IMR-90 (cell line): ENCODE results near the gene ADAMTSL2. TPM values are rescaled to one million over a fixed set of nuclear protein-coding genes. Genes with fewer than 3 reads are reported as not detected.

Experiments used
- ATAC-seq: fragments of 200-7000 bp; cut with Tn5 transposase; 2 replicates; pipeline ENCODE4 v1.9.1; 2020; ENCODE audit warnings: low read depth, mild to moderate bottlenecking, moderate library complexity
- BruUV-seq: library from RNA; stranded (reverse); fragments of 400-500 nt; replicated peaks from 2 replicates; lab custom pipeline; 2021; lab: Mats Ljungman, UMichigan
- CTCF ChIA-PET: fragments of 300-600 bp; formaldehyde crosslinking; extraction: SDS; loops from one replicate; lab custom pipeline; 2021; ENCODE audit warnings: antibody characterized with exemption; lab: Yijun Ruan, JAX
- POLR2A ChIA-PET: fragments of 300-600 bp; sonication (Branson Sonifier 250); formaldehyde crosslinking; loops from one replicate; lab custom pipeline; 2022; ENCODE audit warnings: antibody characterized with exemption; ENCODE audit not compliant: unreplicated experiment; lab: Charles Lee
- DNase-seq: peaks from one replicate; pipeline ENCODE4 v3.0.0; 2013
- H2AFZ ChIP-seq: replicated peaks from 2 replicates; pipeline ENCODE3; 2013; ENCODE audit warnings: low read length, mild to moderate bottlenecking; ENCODE audit not compliant: poor library complexity
- H2AK5ac ChIP-seq: 2 replicates; pipeline ENCODE4 v1.6.1; 2013; ENCODE audit warnings: low read depth, low read length, inconsistent platforms
- H2AK9ac ChIP-seq: replicated peaks from 2 replicates; pipeline ENCODE3; 2013; ENCODE audit warnings: mild to moderate bottlenecking, low read depth, low read length, moderate library complexity; ENCODE audit not compliant: poor library complexity
- H2BK120ac ChIP-seq: 2 replicates; pipeline ENCODE4 v1.6.1; 2013; ENCODE audit warnings: low read depth, low read length, inconsistent platforms
- H2BK15ac ChIP-seq: 3 replicates; pipeline ENCODE4 v1.6.1; 2013; ENCODE audit warnings: low read depth, low read length, inconsistent platforms
- H2BK20ac ChIP-seq: 2 replicates; pipeline ENCODE4 v1.6.1; 2013; ENCODE audit warnings: low read depth, mild to moderate bottlenecking, inconsistent platforms, low read length, moderate library complexity
- H2BK5ac ChIP-seq: 2 replicates; pipeline ENCODE4 v1.6.1; 2013; ENCODE audit warnings: mild to moderate bottlenecking, low read depth, low read length, inconsistent platforms; ENCODE audit not compliant: poor library complexity, severe bottlenecking
- H3K14ac ChIP-seq: replicated peaks from 2 replicates; pipeline ENCODE4 v1.6.1; 2013; ENCODE audit warnings: low read depth, low read length, inconsistent platforms
- H3K18ac ChIP-seq: 2 replicates; pipeline ENCODE4 v1.6.1; 2013; ENCODE audit warnings: low read depth, low read length, control low read depth
- H3K23ac ChIP-seq: 2 replicates; pipeline ENCODE4 v1.6.1; 2013; ENCODE audit warnings: low read depth, low read length, inconsistent platforms
- H3K27ac ChIP-seq: 2 replicates; pipeline ENCODE4 v1.5.1; 2013; ENCODE audit warnings: mild to moderate bottlenecking, control low read depth, low read length; ENCODE audit not compliant: insufficient read depth
- H3K27me3 ChIP-seq: 2 replicates; pipeline ENCODE4 v1.6.1; 2013; ENCODE audit warnings: low read length; ENCODE audit not compliant: control insufficient read depth, insufficient read depth
- H3K36me3 ChIP-seq: 2 replicates; pipeline ENCODE4 v1.6.1; 2013; ENCODE audit warnings: low read length, mixed read lengths; ENCODE audit not compliant: control insufficient read depth, insufficient read depth
- H3K4ac ChIP-seq: 2 replicates; pipeline ENCODE4 v1.6.1; 2013; ENCODE audit warnings: low read depth, low read length, inconsistent platforms
- H3K4me1 ChIP-seq: 2 replicates; pipeline ENCODE4 v1.6.1; 2013; ENCODE audit warnings: low read length, mixed read lengths; ENCODE audit not compliant: control insufficient read depth, insufficient read depth
- H3K4me2 ChIP-seq: 2 replicates; pipeline ENCODE4 v1.6.1; 2013; ENCODE audit warnings: low read depth, mild to moderate bottlenecking, control low read depth, low read length, moderate library complexity
- H3K4me3 ChIP-seq: 2 replicates; pipeline ENCODE4 v1.5.1; 2013; ENCODE audit warnings: low read depth, mild to moderate bottlenecking, control low read depth, low read length, moderate library complexity; ENCODE audit not compliant: insufficient read depth
- H3K56ac ChIP-seq: 2 replicates; pipeline ENCODE4 v1.6.1; 2013; ENCODE audit warnings: low read length, inconsistent platforms; ENCODE audit not compliant: insufficient read depth; ENCODE audit errors: extremely low read depth
- H3K79me1 ChIP-seq, 2 experiments: 2 replicates each; pipeline ENCODE4 v1.6.1; 2013; ENCODE audit warnings: low read length in 2 of 2, inconsistent platforms in 1 of 2, low read depth in 1 of 2
- H3K9ac ChIP-seq: 2 replicates; pipeline ENCODE4 v1.6.1; 2013; ENCODE audit warnings: low read depth, low read length, control low read depth
- H3K9me1 ChIP-seq: 2 replicates; pipeline ENCODE4 v1.6.1; 2013; ENCODE audit warnings: low read length, inconsistent platforms; ENCODE audit not compliant: insufficient read depth
- H3K9me3 ChIP-seq: 2 replicates; pipeline ENCODE4 v1.6.1; 2013; ENCODE audit warnings: low read length; ENCODE audit not compliant: control insufficient read depth, insufficient read depth
- H4K20me1 ChIP-seq: 2 replicates; pipeline ENCODE4 v1.6.1; 2013; ENCODE audit warnings: low read length, inconsistent platforms; ENCODE audit not compliant: insufficient read depth
- H4K5ac ChIP-seq: 2 replicates; pipeline ENCODE4 v1.6.1; 2013; ENCODE audit warnings: mild to moderate bottlenecking, low read depth, low read length, control low read depth
- H4K8ac ChIP-seq, 2 experiments: 2 replicates each; pipeline ENCODE4 v1.6.1; 2013; ENCODE audit warnings: low read depth in 2 of 2, low read length in 2 of 2, control low read depth in 1 of 2, inconsistent platforms in 1 of 2
- H4K91ac ChIP-seq: 2 replicates; pipeline ENCODE4 v1.6.1; 2013; ENCODE audit warnings: low read depth, low read length, inconsistent platforms; ENCODE audit not compliant: insufficient read depth
- BHLHE40 ChIP-seq: fragments of 150-350 bp; IDR thresholded peaks from 2 replicates; pipeline ENCODE4 v1.6.1; 2016; ENCODE audit warnings: mild to moderate bottlenecking, low read depth, low read length
- CEBPB ChIP-seq: IDR thresholded peaks from 2 replicates; pipeline ENCODE4 v1.6.1; 2012; ENCODE audit warnings: low read depth, low read length, improper control_type of control experiment
- CHD1 ChIP-seq: IDR thresholded peaks from 2 replicates; pipeline ENCODE4 v1.6.1; 2012; ENCODE audit warnings: low read depth, low read length, improper control_type of control experiment
- ELK1 ChIP-seq: fragments of 150-350 bp; IDR thresholded peaks from 2 replicates; pipeline ENCODE4 v1.6.1; 2016; ENCODE audit warnings: low read depth, mild to moderate bottlenecking, low read length, moderate library complexity, borderline replicate concordance
- FOS ChIP-seq: fragments of 150-350 bp; IDR thresholded peaks from 2 replicates; pipeline ENCODE4 v1.6.1; 2016; ENCODE audit warnings: low read depth, low read length
- MAFK ChIP-seq: IDR thresholded peaks from 2 replicates; pipeline ENCODE4 v1.6.1; 2012; ENCODE audit warnings: low read depth, low read length, improper control_type of control experiment
- MAZ ChIP-seq: IDR thresholded peaks from 2 replicates; pipeline ENCODE4 v1.6.1; 2012; ENCODE audit warnings: low read depth, mild to moderate bottlenecking, low read length, improper control_type of control experiment, moderate library complexity, borderline replicate concordance
- MXI1 ChIP-seq: IDR thresholded peaks from 2 replicates; pipeline ENCODE4 v1.6.1; 2012; ENCODE audit warnings: low read depth, mild to moderate bottlenecking, low read length, moderate library complexity, borderline replicate concordance
- NFE2L2 ChIP-seq: fragments of 150-350 bp; IDR thresholded peaks from 2 replicates; pipeline ENCODE4 v1.6.1; 2016; ENCODE audit warnings: low read depth, mild to moderate bottlenecking, low read length
- POLR2A ChIP-seq: IDR thresholded peaks from 2 replicates; pipeline ENCODE4 v1.6.1; 2012; ENCODE audit warnings: mild to moderate bottlenecking, low read depth, low read length
- RAD21 ChIP-seq: IDR thresholded peaks from 2 replicates; pipeline ENCODE4 v1.6.1; 2012; ENCODE audit warnings: low read length, improper control_type of control experiment
- RCOR1 ChIP-seq: IDR thresholded peaks from 2 replicates; pipeline ENCODE4 v1.6.1; 2012; ENCODE audit warnings: mild to moderate bottlenecking, low read length, improper control_type of control experiment; ENCODE audit not compliant: insufficient replicate concordance
- RFX5 ChIP-seq: IDR thresholded peaks from 2 replicates; pipeline ENCODE4 v1.8.0; 2012; ENCODE audit warnings: low read depth, mild to moderate bottlenecking, low read length, moderate library complexity
- SMC3 ChIP-seq: fragments of 150-350 bp; IDR thresholded peaks from 2 replicates; pipeline ENCODE4 v1.6.1; 2016; ENCODE audit warnings: low read depth, mild to moderate bottlenecking, antibody characterized with exemption, low read length, moderate library complexity
- WGBS, 2 experiments: methylation state at CpG; one replicate each; pipeline versions ENCODE4 v1.1.5 to v1.1.7; 2013; ENCODE audit warnings: missing lambda C conversion rate in 2 of 2; ENCODE audit not compliant: insufficient read length in 1 of 2; ENCODE audit errors: extremely low coverage in 2 of 2; 5-methylcytosine and 5-hydroxymethylcytosine counted together
- dilution Hi-C: fragments of 300-500 bp; cut with HindIII; formaldehyde crosslinking; loops from one replicate; pipeline ENCODE4 v1.14.3; 2018; ENCODE audit warnings: low sequenced_read_pairs; ENCODE audit not compliant: unreplicated experiment
- in situ Hi-C: fragments of 300-500 bp; cut with MboI; formaldehyde crosslinking; loops from 3 replicates; pipeline ENCODE4 v1.14.3; 2019; ENCODE audit warnings: low sequenced_read_pairs, inconsistent platforms, mixed read lengths
- intact Hi-C: fragments of 100-400 bp; cut with micrococcal nuclease; formaldehyde crosslinking; loops from 2 replicates; pipeline ENCODE4 v1.10.0; 2022
- polyA plus RNA-seq, 3 experiments: library from polyadenylated mRNA; depleted of rRNA; stranded (reverse); fragments of >200 nt; gene quantifications; 2 replicates each; pipeline ENCODE4 v1.2.3, GENCODE V29; 2012; ENCODE audit warnings: low replicate concordance in 1 of 3
- total RNA-seq: library from RNA; depleted of rRNA; stranded (reverse); fragments of >200 nt; gene quantifications from 2 replicates; pipeline ENCODE4 v1.2.3, GENCODE V29; 2012
- TF ChIP-seq, protein P1 (sequence below): fragments of 150-350 bp; IDR thresholded peaks from 2 replicates; pipeline ENCODE4 v1.6.1; 2017; ENCODE audit warnings: mild to moderate bottlenecking, antibody characterized with exemption, low read length, low read depth
- TF ChIP-seq, protein P2 (sequence below): conservative IDR thresholded peaks from 2 replicates; pipeline ENCODE4 v1.5.1; 2012; ENCODE audit warnings: mild to moderate bottlenecking, low read depth, low read length, improper control_type of control experiment

The ADAMTSL2 gene
- total and polyA plus RNA-seq, 2 of the 4 experiments (the other 2 are of a cell fraction): not detected

DNA sequence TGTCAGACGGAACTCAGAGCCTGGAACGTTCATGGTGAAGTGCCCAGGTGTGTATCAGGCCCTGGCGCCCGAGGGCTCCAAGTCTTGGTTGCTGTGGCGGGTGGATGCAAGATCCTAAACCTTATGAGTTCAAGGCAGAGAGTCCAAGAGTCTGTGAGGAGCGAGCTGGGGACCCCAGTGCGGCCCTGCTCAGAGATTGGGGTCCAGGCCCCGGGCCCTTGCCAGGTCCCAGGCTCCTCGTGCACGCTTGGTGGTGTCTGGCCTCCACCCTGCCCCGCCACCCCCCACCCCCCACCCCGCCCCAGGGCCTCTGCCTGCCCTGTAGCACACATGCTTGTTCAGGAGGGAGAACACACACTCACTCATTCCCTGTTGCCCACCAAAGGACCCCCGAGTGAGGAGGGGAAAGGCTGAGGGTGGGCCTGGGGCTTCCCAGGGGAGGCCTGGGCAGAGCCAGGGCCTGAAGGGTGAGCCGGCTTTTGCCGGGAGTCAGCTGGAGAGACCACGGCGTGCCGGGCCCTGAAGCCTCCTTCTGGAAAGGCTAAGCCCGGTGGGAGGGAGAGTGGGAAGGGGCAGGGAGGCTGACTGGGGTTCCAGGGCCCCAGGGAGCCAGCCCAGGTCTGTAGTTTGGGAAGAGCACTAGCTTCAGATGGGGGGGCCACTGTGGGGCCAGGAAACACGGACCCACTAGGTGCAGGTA, 37.5 kb downstream of the ADAMTSL2 start:
- POLR2A ChIA-PET: no interaction called here

More for the DNA sequence above, 37.5 kb downstream of the ADAMTSL2 start:
- Histone ChIP-seq H3K56ac (no peak overlapping the region), H3K27me3 (peaks cover 43% of the 10 kb centered on the region), H4K91ac (no peak overlapping the region), H3K4me2 (no peak overlapping the region), H3K4me1 (no peaks in the 10 kb centered on the region), H2BK15ac (no peak overlapping the region), H2BK120ac (no peak overlapping the region), H3K4ac (no peak overlapping the region), H3K9me3 (no peaks in the 10 kb centered on the region), H3K9me1 (no peaks in the 10 kb centered on the region), H2AK5ac (no peak overlapping the region), H3K23ac (no peak overlapping the region), H3K4me3 (no peak overlapping the region), H3K9ac (no peak overlapping the region), H3K79me1 (no peaks in the 10 kb centered on the region), H4K5ac (no peak overlapping the region), H2AFZ (no peak overlapping the region), H3K36me3 (no peaks in the 10 kb centered on the region), H3K14ac (no peak overlapping the region), H3K27ac (no peak overlapping the region), H2BK5ac (no peak overlapping the region), H3K18ac (no peak overlapping the region), H2AK9ac (no peak overlapping the region), H4K8ac (no peak overlapping the region), H4K20me1 (no peaks in the 10 kb centered on the region), H2BK20ac (no peak overlapping the region)
- CTCF ChIA-PET: no interaction called here
- dilution Hi-C loops: no loop called here
- in situ Hi-C loops: no loop called here
- no TSS peak for BruUV-seq
- no peak for TF ChIP-seq CEBPB
- no peak for TF ChIP-seq CHD1
- TF ChIP-seq, protein P1, sequence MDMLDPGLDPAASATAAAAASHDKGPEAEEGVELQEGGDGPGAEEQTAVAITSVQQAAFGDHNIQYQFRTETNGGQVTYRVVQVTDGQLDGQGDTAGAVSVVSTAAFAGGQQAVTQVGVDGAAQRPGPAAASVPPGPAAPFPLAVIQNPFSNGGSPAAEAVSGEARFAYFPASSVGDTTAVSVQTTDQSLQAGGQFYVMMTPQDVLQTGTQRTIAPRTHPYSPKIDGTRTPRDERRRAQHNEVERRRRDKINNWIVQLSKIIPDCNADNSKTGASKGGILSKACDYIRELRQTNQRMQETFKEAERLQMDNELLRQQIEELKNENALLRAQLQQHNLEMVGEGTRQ: no peak
- no peak for TF ChIP-seq NFE2L2
- no peak for TF ChIP-seq MAFK
- no peak for TF ChIP-seq BHLHE40
- TF ChIP-seq RAD21: no peak
- no peak for TF ChIP-seq MAZ
- TF ChIP-seq MXI1: no peak
- TF ChIP-seq POLR2A: no peak
- TF ChIP-seq SMC3: no peak
- TF ChIP-seq FOS: no peak
- TF ChIP-seq RFX5: no peak
- no peak for TF ChIP-seq ELK1
- TF ChIP-seq RCOR1: no peak
- TF ChIP-seq, protein P2, sequence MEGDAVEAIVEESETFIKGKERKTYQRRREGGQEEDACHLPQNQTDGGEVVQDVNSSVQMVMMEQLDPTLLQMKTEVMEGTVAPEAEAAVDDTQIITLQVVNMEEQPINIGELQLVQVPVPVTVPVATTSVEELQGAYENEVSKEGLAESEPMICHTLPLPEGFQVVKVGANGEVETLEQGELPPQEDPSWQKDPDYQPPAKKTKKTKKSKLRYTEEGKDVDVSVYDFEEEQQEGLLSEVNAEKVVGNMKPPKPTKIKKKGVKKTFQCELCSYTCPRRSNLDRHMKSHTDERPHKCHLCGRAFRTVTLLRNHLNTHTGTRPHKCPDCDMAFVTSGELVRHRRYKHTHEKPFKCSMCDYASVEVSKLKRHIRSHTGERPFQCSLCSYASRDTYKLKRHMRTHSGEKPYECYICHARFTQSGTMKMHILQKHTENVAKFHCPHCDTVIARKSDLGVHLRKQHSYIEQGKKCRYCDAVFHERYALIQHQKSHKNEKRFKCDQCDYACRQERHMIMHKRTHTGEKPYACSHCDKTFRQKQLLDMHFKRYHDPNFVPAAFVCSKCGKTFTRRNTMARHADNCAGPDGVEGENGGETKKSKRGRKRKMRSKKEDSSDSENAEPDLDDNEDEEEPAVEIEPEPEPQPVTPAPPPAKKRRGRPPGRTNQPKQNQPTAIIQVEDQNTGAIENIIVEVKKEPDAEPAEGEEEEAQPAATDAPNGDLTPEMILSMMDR: no peak
- intact Hi-C loops: no loop called here
- DNase-seq (no peak), ATAC-seq (no peak)
- 74% methylated on average over 11 of the region's 20 CpGs; no CpG with 5 or more reads in 1 of the 2 experiments for whole genome bisulfite sequencing, 2 experiments
